SW 1271 (cell line): Measurements from ENCODE around the gene INPPL1.
A peak's percentile ranks its signal among the peaks of the same experiment; 100 is the strongest.

Experiments used
- DNase-seq, 2 experiments: peaks; one replicate each; lab custom pipeline; 2025; lab: John Stamatoyannopoulos, UW

INPPL1 gene

GRCh38 chr11:72233056-72233772 is 8.6 kb downstream of the INPPL1 start:
- DNase-seq: no peak

- no peak for DNase-seq
These were observed 9.4 kb downstream of the INPPL1 start for GRCh38 chr11:72233773-72234513.

GRCh38 chr11:72234514-72234830 is 9.9 kb downstream of the INPPL1 start:
- no peak for DNase-seq

- no peak for DNase-seq
These were observed 10.4 kb downstream of the INPPL1 start for GRCh38 chr11:72234920-72235319.

- DNase-seq: no peak
These were observed 10.9 kb downstream of the INPPL1 start for GRCh38 chr11:72235351-72236057.

- DNase-seq: no peak
These were observed 11.6 kb downstream of the INPPL1 start for GRCh38 chr11:72236083-72236697.

GRCh38 chr11:72236774-72237111 is 12.2 kb downstream of the INPPL1 start:
- DNase-seq: no peak

- DNase-seq: no peak
These were observed 12.8 kb downstream of the INPPL1 start for GRCh38 chr11:72237112-72237931.

- peak in 1 of 2 experiments; percentile 50 for DNase-seq
These were observed 13.5 kb downstream of the INPPL1 start for GRCh38 chr11:72238040-72238450.

- no peak for DNase-seq
These were observed 14.1 kb downstream of the INPPL1 start for GRCh38 chr11:72238492-72239312.

- DNase-seq: peak in 1 of 2 experiments; percentile 31
These were observed 14.8 kb downstream of the INPPL1 start for GRCh38 chr11:72239313-72239848.

GRCh38 chr11:72239849-72240460 is 15.4 kb downstream of the INPPL1 start:
- no peak for DNase-seq

- no peak for DNase-seq
These were observed 16.1 kb downstream of the INPPL1 start for GRCh38 chr11:72240461-72241290.

- no peak for DNase-seq
These were observed 16.8 kb downstream of the INPPL1 start for GRCh38 chr11:72241291-72241781.

- DNase-seq: no peak
These were observed 17.6 kb downstream of the INPPL1 start for GRCh38 chr11:72242141-72242540.

- no peak for DNase-seq
These were observed 18.8 kb downstream of the INPPL1 start for GRCh38 chr11:72243173-72244059.

- no peak for DNase-seq
These were observed 19.4 kb downstream of the INPPL1 start, which contains the start of gene PHOX2A for GRCh38 chr11:72244060-72244360. TSS of gene PHOX2A (minus strand) at chr11:72244176. CDS start at chr11:72244004, 172 bp downstream.
